NCI-H128 (cell line): Measurements from ENCODE around the gene MINDY1.

Experiments
- DNase-seq: peaks from one replicate; lab custom pipeline; 2025; ENCODE audit not compliant: unreplicated experiment; lab: John Stamatoyannopoulos, UW

MINDY1 gene

GRCh38 chr1:151011154-151011850 lies 4.6 kb upstream of the MINDY1 start:
- no peak for DNase-seq

- DNase-seq = no peak
These were observed 3.6 kb upstream of the MINDY1 start for GRCh38 chr1:151010346-151010726.

- no peak for DNase-seq
These were observed 3.1 kb upstream of the MINDY1 start for GRCh38 chr1:151009674-151010345.

- no peak for DNase-seq
These were observed 2.5 kb upstream of the MINDY1 start for GRCh38 chr1:151009206-151009587.

- DNase-seq = peak; percentile 94
These were observed 1.8 kb upstream of the MINDY1 start, which contains the start of gene PRUNE1 for GRCh38 chr1:151008244-151009205. PRUNE1 (plus strand) TSS chr1:151008449; CDS start chr1:151008633, 184 bp downstream.

- DNase-seq = no peak
These were observed 1.1 kb upstream of the MINDY1 start for GRCh38 chr1:151007853-151008243.

- DNase-seq = no peak
These were observed 878 bp downstream of the MINDY1 start for GRCh38 chr1:151005729-151006319.

GRCh38 chr1:151003180-151003579 lies 3.5 kb downstream of the MINDY1 start:
- DNase-seq = no peak

GRCh38 chr1:151002611-151003010 lies 4.1 kb downstream of the MINDY1 start:
- no peak for DNase-seq

GRCh38 chr1:151002051-151002450 lies 4.7 kb downstream of the MINDY1 start:
- DNase-seq = no peak

- DNase-seq = no peak
These were observed 5.1 kb downstream of the MINDY1 start for GRCh38 chr1:151001602-151002001.

GRCh38 chr1:151000408-151000807 lies 6.3 kb downstream of the MINDY1 start:
- DNase-seq = no peak

GRCh38 chr1:150999926-151000325 lies 6.8 kb downstream of the MINDY1 start:
- DNase-seq = no peak

GRCh38 chr1:150999051-150999674 lies 7.5 kb downstream of the MINDY1 start:
- no peak for DNase-seq

GRCh38 chr1:150997949-150998348 lies 8.8 kb downstream of the MINDY1 start:
- DNase-seq = no peak

- DNase-seq = no peak
These were observed 9.4 kb downstream of the MINDY1 start for GRCh38 chr1:150997126-150997872.

- peak; percentile 21 for DNase-seq
These were observed 10.8 kb downstream of the MINDY1 start for GRCh38 chr1:150995896-150996295.

- no peak for DNase-seq
These were observed 11.2 kb downstream of the MINDY1 start for GRCh38 chr1:150995460-150995859.

GRCh38 chr1:150994248-150994647 lies 12.5 kb downstream of the MINDY1 start:
- DNase-seq = no peak

- no peak for DNase-seq
These were observed 14.1 kb downstream of the MINDY1 start for GRCh38 chr1:150992626-150993025.
